ENCODE results near the gene SRA1. TPM values are rescaled to one million over a fixed set of nuclear protein-coding genes. Genes with fewer than 3 reads are reported as not detected.

Gene SRA1
- total and polyA plus RNA-seq, 2 of the 8 experiments (the other 6 are each of a cell fraction or from before 2014, with no cell fraction given): 27.4 to 39.4 TPM

GRCh38 chr5:140550147-140551079 lies 6.9 kb downstream of the SRA1 start (continued):
- TF ChIP-seq CHD7 (IDR thresholded peaks at IDR 0.05; ENCODE audit: insufficient replicate concordance, low read length): no peak
- 0 out of 2 replicates have a peak, but pooled peaks have one; percentile 57 for TF ChIP-seq POLR2AphosphoS5 (IDR thresholded peaks at IDR 0.05; ENCODE audit: low read depth, low read length)
- TF ChIP-seq HDAC2 (IDR thresholded peaks at IDR 0.05; ENCODE audit: borderline replicate concordance in 1 of 2, low read depth in 2 of 2, low read length in 2 of 2): no peak

Measured in H1 (cell line).